Activated CD8-positive, alpha-beta memory T cell treated with anti-CD3 and anti-CD28 coated beads for 4 hours (primary cell): ENCODE data around the gene ST6GAL1.
"Not testable (repeated sequence)": the region's sequence is repeated elsewhere in the genome, so short reads cannot be mapped to it uniquely, and the experiment has no call there.

Experiments used
- DNase-seq, 2 donors: peaks; one replicate each; pipeline ENCODE4 v3.0.0-alpha.2; 2020; ENCODE audit warnings: low read depth in 2 of 2

The ST6GAL1 gene

DNA sequence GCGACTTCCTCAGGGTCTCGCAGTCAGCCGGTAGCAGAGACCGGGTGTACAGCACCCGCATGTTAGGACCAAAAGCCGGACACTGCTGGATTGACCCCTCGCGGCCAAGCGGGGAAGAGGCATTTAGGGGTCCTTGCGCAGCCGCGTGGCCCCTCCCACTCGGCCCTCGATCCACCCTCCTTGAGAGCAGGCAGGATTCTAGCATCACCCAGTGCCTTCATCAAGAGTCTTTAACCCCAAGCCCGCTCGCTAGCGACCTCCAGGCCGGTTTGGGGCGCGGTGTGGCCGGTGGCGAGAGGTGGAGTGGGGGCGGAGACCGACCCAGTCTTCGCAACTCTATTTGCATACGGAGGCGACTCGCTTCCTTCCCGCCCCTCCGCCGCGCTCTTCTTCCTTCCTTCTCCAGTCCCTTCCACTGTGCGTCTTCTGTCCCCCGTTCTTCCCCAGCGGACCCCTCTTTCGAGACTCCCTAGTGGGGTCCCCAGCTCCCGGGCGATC lies at the start of gene ST6GAL1:
Gene ST6GAL1 (plus strand): TSS at position 384 of the 498 bp plus-strand sequence. CDS start 112,178 bp downstream, outside the sequence.
- peak; percentile 39 to 51 for DNase-seq

DNA sequence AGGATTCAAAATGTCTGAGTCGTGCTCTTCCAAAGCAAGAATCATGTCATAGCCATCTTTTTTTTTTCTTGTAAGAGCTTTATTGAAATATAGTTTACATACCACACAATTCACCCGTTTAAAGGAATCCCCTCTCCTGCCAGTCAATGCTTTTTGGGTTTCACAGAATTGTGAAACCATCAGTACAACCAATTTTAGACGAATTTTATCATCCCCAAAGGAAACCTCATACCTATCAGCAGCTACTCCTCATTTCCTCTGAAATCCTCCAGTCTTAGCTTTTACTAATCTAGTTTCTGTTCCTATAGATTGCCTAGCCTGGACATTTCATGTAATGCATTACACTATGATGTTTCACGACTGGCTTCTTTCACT lies 48.2 kb upstream of the ST6GAL1 start:
- no peak for DNase-seq

GRCh38 chr3:186882881-186883685 lies 47.2 kb upstream of the ST6GAL1 start:
- DNase-seq: peak in 1 of 2 donors; percentile 6

GRCh38 chr3:186883686-186884058 lies 46.7 kb upstream of the ST6GAL1 start:
- no peak for DNase-seq

DNA sequence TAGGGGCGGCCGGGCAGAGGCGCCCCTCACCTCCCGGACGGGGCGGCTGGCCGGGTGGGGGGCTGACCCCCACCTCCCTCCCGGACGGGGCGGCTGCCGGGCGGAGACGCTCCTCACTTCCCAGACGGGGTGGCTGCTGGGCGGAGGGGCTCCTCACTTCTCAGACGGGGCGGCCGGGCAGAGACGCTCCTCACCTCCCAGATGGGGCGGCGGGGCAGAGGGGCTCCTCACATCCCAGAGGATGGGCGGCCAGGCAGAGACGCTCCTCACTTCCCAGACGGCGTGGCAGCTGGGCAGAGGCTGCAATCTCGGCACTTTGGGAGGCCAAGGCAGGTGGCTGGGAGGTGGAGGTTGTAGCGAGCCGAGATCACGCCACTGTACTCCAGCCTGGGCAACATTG lies 45.5 kb upstream of the ST6GAL1 start:
- not testable (repeated sequence) for DNase-seq

DNA sequence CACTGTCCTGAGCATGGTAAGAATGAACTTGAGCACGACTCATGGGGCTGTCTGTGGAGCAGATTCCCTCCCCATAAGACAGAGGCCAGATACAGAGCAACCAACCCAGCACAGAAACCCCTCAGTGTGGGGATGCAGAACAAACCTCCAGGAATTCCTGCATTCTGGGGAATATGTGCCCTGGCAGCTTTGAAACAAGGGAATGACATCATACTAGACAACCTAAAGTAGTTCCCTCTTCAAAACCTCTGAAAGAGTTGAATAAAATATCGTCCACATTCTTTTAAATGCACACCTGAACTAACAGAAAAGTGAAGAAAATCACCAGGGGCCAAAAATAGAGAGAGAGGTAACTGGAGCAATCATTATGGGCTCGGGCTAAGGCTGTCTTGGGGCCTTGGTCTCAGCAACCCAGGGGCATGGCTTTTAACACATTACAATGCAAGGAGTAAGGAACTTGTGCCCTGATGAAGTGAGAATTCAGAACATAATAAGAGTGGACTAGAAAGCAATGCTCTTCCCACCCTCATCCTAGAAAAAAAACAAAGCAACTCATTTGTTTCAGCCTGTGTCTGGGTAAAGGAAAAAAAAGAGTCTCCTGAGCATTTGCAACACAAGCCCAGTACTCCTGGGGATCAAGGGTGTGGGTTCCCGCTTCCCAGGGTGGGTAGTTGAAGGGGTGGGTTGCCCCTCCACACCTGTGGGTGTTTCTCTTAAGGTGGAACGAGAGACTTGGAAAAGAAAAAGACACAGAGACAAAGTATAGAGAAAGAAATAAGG lies 43.9 kb upstream of the ST6GAL1 start:
- DNase-seq: no peak

GRCh38 chr3:186887507-186887938 lies 42.8 kb upstream of the ST6GAL1 start:
- DNase-seq: not testable (repeated sequence)

- no peak for DNase-seq
Measured at GRCh38 chr3:186888569-186888968, 41.8 kb upstream of the ST6GAL1 start.

GRCh38 chr3:186889698-186890097 lies 40.6 kb upstream of the ST6GAL1 start:
- not testable (repeated sequence) for DNase-seq

GRCh38 chr3:186890911-186891310 lies 39.4 kb upstream of the ST6GAL1 start:
- DNase-seq: no peak

DNA sequence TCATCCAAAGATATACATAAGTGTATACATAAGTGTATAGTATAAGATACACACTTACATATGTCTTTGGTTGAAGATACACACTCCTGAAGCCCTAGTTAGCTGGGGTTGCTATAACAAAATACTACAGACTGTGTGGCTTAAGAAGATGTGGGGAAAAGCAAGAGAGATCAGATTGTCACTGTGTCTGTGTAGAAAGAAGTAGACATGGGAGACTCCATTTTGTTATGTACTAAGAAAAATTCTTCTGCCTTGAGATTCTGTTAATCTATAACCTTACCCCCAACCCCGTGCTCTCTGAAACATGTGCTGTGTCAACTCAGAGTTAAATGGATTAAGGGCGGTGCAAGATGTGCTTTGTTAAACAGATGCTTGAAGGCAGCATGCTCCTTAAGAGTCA lies 37.3 kb upstream of the ST6GAL1 start:
- not testable (repeated sequence) for DNase-seq

- DNase-seq: no peak
Measured at GRCh38 chr3:186895406-186895805, 34.9 kb upstream of the ST6GAL1 start.

DNA sequence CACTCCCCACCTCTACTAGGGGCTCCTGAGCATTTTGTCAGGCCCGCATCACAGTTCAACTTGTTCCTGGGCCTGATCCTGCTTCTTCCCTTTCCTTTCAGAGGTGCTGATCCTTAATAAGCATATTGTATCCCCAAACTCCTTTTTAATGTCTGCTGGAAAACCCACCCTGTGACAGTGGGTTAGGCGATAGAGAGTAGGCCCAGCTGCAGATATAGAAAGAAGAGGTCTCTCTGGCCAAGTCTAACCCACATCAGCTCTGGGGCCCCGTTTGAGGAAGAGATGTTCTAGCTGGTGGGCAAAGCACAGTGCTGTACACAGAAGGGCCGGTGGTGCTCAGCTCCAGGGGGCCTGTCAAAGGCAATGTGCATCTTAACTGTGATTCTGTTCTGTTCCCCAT lies 34.3 kb upstream of the ST6GAL1 start:
- no peak for DNase-seq

- no peak for DNase-seq
Measured at GRCh38 chr3:186896875-186897274, 33.5 kb upstream of the ST6GAL1 start.

DNA sequence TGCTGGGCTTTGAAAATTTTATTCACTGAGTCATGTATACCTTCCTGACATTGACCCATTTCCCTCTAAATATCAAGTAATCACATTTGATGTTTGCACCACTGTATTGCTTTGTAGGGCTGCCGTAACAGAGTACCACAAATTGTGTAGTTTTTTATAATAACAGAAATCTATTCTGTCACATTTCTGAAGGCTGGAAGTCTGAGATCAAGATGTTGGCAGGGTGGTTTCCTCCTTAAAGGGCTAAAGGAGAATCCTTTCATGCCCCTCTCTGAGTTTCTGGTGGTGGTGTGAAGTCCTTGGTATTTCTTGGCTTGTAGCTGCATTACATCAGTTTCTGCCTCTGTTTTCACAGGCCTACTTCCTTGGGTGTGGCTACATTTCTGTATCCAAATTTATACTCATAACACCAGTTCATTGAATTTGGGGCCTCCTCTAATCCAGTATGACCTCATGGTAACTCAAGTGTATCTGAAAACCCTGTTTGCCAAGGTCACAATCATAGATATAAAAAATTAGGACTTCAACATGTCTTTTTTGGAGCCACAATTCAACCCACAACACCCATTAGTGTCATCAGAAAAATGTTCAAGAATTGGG lies 29.1 kb upstream of the ST6GAL1 start:
- DNase-seq: no peak

- no peak for DNase-seq
Measured at GRCh38 chr3:186902154-186902553, 28.2 kb upstream of the ST6GAL1 start.

- no peak for DNase-seq
Measured at GRCh38 chr3:186902713-186903112, 27.6 kb upstream of the ST6GAL1 start.

GRCh38 chr3:186903676-186904075 lies 26.6 kb upstream of the ST6GAL1 start:
- DNase-seq: not testable (repeated sequence)

- not testable (repeated sequence) for DNase-seq
Measured at GRCh38 chr3:186907075-186907474, 23.3 kb upstream of the ST6GAL1 start.

DNA sequence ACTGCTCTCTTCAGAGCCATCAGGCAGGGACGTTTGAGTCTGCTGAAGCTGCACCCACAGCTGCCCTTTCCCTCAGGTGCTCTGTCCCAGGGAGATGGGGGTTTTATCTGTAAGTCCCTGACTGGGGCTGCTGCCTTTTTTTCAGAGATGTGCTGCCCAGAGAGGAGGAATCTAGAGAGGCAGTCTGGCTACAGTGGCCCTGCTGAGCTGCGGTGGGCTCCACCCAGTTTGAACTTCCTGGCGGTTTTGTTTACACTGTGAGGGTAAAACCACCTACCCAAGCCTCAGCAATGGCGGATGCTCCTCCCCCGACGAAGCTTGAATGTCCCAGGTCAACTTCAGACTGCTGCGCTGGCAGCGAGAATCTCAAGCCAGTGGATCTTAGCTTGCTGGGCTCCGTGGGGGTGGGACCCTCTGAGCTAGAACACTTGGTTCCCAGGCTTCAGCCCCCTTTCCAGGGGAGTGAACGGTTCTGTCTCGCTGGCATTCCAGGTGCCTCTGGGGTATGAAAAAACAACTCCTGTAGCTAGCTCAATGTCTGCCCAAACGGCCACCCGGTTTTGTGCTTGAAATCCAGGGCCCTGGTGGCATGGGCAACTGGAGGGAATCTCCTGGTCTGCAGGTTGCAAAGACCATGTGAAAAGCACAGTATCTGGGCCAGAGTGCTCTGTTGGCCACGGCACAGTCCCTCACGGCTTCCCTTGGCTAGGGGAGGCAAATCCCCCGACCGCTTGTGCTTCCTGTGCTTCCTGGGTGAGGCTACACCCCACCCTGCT lies 21.1 kb upstream of the ST6GAL1 start:
- peak; percentile 50 to 56 for DNase-seq
